H1 (cell line): ENCODE results near the gene HOXC11. TPM values are rescaled to one million over a fixed set of nuclear protein-coding genes. Genes with fewer than 3 reads are reported as not detected.

Source experiments
- CTCF ChIA-PET: fragments of 300-600 bp; sonication (Branson Sonifier 250); formaldehyde crosslinking; loops from one replicate; lab custom pipeline; 2021; ENCODE audit not compliant: partially characterized antibody; lab: Charles Lee
- POLR2A ChIA-PET: fragments of 300-600 bp; sonication (Branson Sonifier 250); formaldehyde crosslinking; loops from one replicate; lab custom pipeline; 2021; ENCODE audit warnings: inconsistent platforms; ENCODE audit not compliant: partially characterized antibody; lab: Charles Lee
- DNase-seq, 2 experiments: peaks; one replicate each; pipeline versions ENCODE4 v3.0.0 to v3.0.0-alpha.2; 2010 to 2022; ENCODE audit warnings: low spot score in 2 of 2, low read depth in 1 of 2, mixed read lengths in 1 of 2
- FAIRE-seq: peaks from 2 replicates; lab custom pipeline; 2011; peaks lifted over from hg19 to GRCh38; lab: Jason Lieb, UNC
- H2AFZ ChIP-seq: 2 replicates; pipeline ENCODE4 v1.8.1; 2012; ENCODE audit warnings: low read length, inconsistent platforms
- H2AK5ac ChIP-seq: 2 replicates; pipeline ENCODE4 v1.6.1; 2013; ENCODE audit warnings: low read depth, low read length
- H2BK120ac ChIP-seq: replicated peaks from 2 replicates; pipeline ENCODE3; 2013; ENCODE audit warnings: low read depth, low read length, inconsistent platforms
- H2BK12ac ChIP-seq: 2 replicates; pipeline ENCODE4 v1.6.1; 2013; ENCODE audit warnings: low read depth, low read length
- H2BK15ac ChIP-seq: 2 replicates; pipeline ENCODE4 v1.6.1; 2013; ENCODE audit warnings: low read length
- H2BK20ac ChIP-seq: 2 replicates; pipeline ENCODE4 v1.6.1; 2013; ENCODE audit warnings: low read length
- H2BK5ac ChIP-seq: 2 replicates; pipeline ENCODE4 v1.6.1; 2013; ENCODE audit warnings: low read depth, low read length
- H3K14ac ChIP-seq: 2 replicates; pipeline ENCODE4 v1.6.1; 2013; ENCODE audit warnings: inconsistent platforms; ENCODE audit not compliant: insufficient read length
- H3K18ac ChIP-seq: 2 replicates; pipeline ENCODE4 v1.6.1; 2013; ENCODE audit warnings: low read length; ENCODE audit errors: extremely low read depth
- H3K23ac ChIP-seq: 2 replicates; pipeline ENCODE4 v1.6.1; 2013; ENCODE audit warnings: inconsistent platforms; ENCODE audit not compliant: insufficient read length
- H3K23me2 ChIP-seq: 2 replicates; pipeline ENCODE4 v1.6.1; 2013; ENCODE audit warnings: low read depth, low read length
- H3K27ac ChIP-seq: 2 replicates; pipeline ENCODE4 v1.6.1; 2011; ENCODE audit warnings: low read depth, low read length, inconsistent platforms
- H3K27me3 ChIP-seq, 4 experiments: replicated peaks in 1 of 4; 1 replicate in 1 of 4; 2 replicates in 3 of 4; pipeline versions ENCODE4 v1.6.1 to v1.8.1; 2011 to 2013; ENCODE audit warnings: low read length in 3 of 4, mild to moderate bottlenecking in 3 of 4, inconsistent platforms in 2 of 4, mixed read lengths in 2 of 4, moderate library complexity in 1 of 4; ENCODE audit not compliant: control insufficient read depth in 3 of 4, insufficient read depth in 3 of 4; ENCODE audit errors: extremely low read depth in 1 of 4
- H3K36me3 ChIP-seq, 4 experiments: 2 replicates each; pipeline versions ENCODE4 v1.6.1 to v1.8.1; 2011 to 2013; ENCODE audit warnings: mild to moderate bottlenecking in 4 of 4, low read length in 3 of 4, moderate library complexity in 2 of 4, control low read depth in 1 of 4, inconsistent platforms in 1 of 4; ENCODE audit not compliant: insufficient read depth in 4 of 4, control insufficient read depth in 2 of 4
- H3K4ac ChIP-seq: replicated peaks from 2 replicates; pipeline ENCODE3; 2013; ENCODE audit warnings: low read length, low read depth, mixed read lengths, inconsistent platforms; ENCODE audit not compliant: insufficient read length
- H3K4me1 ChIP-seq, 4 experiments: replicated peaks in 1 of 4; 1 replicate in 1 of 4; 2 replicates in 3 of 4; pipeline versions ENCODE4 v1.6.1 to v1.8.1; 2011 to 2013; ENCODE audit warnings: low read length in 3 of 4, inconsistent platforms in 2 of 4, mixed read lengths in 1 of 4; ENCODE audit not compliant: insufficient read depth in 4 of 4, control insufficient read depth in 3 of 4
- H3K4me2 ChIP-seq, 2 experiments: 2 replicates each; pipeline versions ENCODE4 v1.6.1 to v1.8.1; 2011 to 2013; ENCODE audit warnings: low read depth in 2 of 2, low read length in 2 of 2, control low read depth in 1 of 2, inconsistent platforms in 1 of 2, mild to moderate bottlenecking in 1 of 2; ENCODE audit not compliant: insufficient read depth in 1 of 2
- H3K4me3 ChIP-seq, 4 experiments: fragments of 200-600, 300-600 bp in 1 of 4; sonication (generic), shearing (Covaris generic), sonication (Bioruptor Twin) in 1 of 4; 2 replicates each; pipeline versions ENCODE4 v1.5.1 to v1.8.1; 2011 to 2016; ENCODE audit warnings: low read length in 4 of 4, low read depth in 3 of 4, control low read depth in 2 of 4, inconsistent platforms in 2 of 4, mild to moderate bottlenecking in 2 of 4, mixed read lengths in 1 of 4, moderate library complexity in 1 of 4; ENCODE audit not compliant: insufficient read depth in 2 of 4; ENCODE audit errors: extremely low read depth in 1 of 4
- H3K56ac ChIP-seq: replicated peaks from 2 replicates; pipeline ENCODE3; 2013; ENCODE audit warnings: low read depth, mild to moderate bottlenecking, mixed read lengths, low read length, inconsistent platforms; ENCODE audit not compliant: insufficient read length
- H3K79me1 ChIP-seq: 2 replicates; pipeline ENCODE4 v1.6.1; 2013; ENCODE audit warnings: low read depth, low read length, control low read depth
- H3K79me2 ChIP-seq, 2 experiments: 2 replicates each; pipeline versions ENCODE4 v1.6.1 to v1.8.1; 2012 to 2013; ENCODE audit warnings: low read length in 2 of 2, mild to moderate bottlenecking in 2 of 2, inconsistent platforms in 1 of 2; ENCODE audit not compliant: insufficient read depth in 2 of 2, control insufficient read depth in 1 of 2
- H3K9ac ChIP-seq, 4 experiments: replicated peaks in 1 of 4; 1 replicate in 1 of 4; 2 replicates in 3 of 4; pipeline versions ENCODE4 v1.6.1 to v1.8.1; 2011 to 2013; ENCODE audit warnings: low read depth in 3 of 4, low read length in 3 of 4, control low read depth in 2 of 4, mild to moderate bottlenecking in 2 of 4, moderate library complexity in 2 of 4, inconsistent platforms in 1 of 4; ENCODE audit errors: extremely low read depth in 1 of 4
- H3K9me3 ChIP-seq, 2 experiments: 2 replicates each; pipeline versions ENCODE4 v1.6.1 to v1.8.1; 2012 to 2013; ENCODE audit warnings: mild to moderate bottlenecking in 2 of 2, moderate library complexity in 2 of 2, control low read depth in 1 of 2, inconsistent platforms in 1 of 2, low read depth in 1 of 2, low read length in 1 of 2, mixed read lengths in 1 of 2; ENCODE audit not compliant: insufficient read depth in 2 of 2
- H4K20me1 ChIP-seq, 2 experiments: replicated peaks in 1 of 2; 2 replicates each; pipeline versions ENCODE3 to v1.8.1; 2011 to 2013; ENCODE audit warnings: inconsistent platforms in 2 of 2, low read length in 2 of 2, mild to moderate bottlenecking in 1 of 2; ENCODE audit not compliant: insufficient read depth in 2 of 2, control insufficient read depth in 1 of 2
- H4K5ac ChIP-seq: 2 replicates; pipeline ENCODE4 v1.6.1; 2013; ENCODE audit warnings: low read length, low read depth, mixed read lengths, inconsistent platforms; ENCODE audit not compliant: insufficient read length
- H4K8ac ChIP-seq: 2 replicates; pipeline ENCODE4 v1.8.0; 2013; ENCODE audit warnings: mild to moderate bottlenecking, moderate library complexity, low read length, inconsistent platforms; ENCODE audit not compliant: insufficient read depth; ENCODE audit errors: extremely low read depth
- H4K91ac ChIP-seq: replicated peaks from 2 replicates; pipeline ENCODE3; 2013; ENCODE audit warnings: low read length, mixed read lengths, inconsistent platforms; ENCODE audit not compliant: insufficient read length
- BCL11A ChIP-seq, 2 experiments: IDR thresholded peaks; one replicate each; pipeline ENCODE4 v1.6.1; 2011; ENCODE audit warnings: low read depth in 2 of 2, low read length in 2 of 2, mild to moderate bottlenecking in 2 of 2
- EZH2 ChIP-seq: fragments of 200-600 bp; sonication (generic); IDR thresholded peaks from 2 replicates; pipeline ENCODE4 v1.7.1; 2012; ENCODE audit warnings: low read depth, mild to moderate bottlenecking, moderate library complexity, low read length, inconsistent platforms; ENCODE audit not compliant: severe bottlenecking
- FOSL1 ChIP-seq: IDR thresholded peaks from 2 replicates; pipeline ENCODE4 v1.6.1; 2011; ENCODE audit warnings: mild to moderate bottlenecking, low read depth, low read length, moderate library complexity; ENCODE audit not compliant: insufficient read depth
- NANOG ChIP-seq: IDR thresholded peaks from 2 replicates; pipeline ENCODE4 v1.6.1; 2011; ENCODE audit warnings: low read length, low read depth, mild to moderate bottlenecking, inconsistent platforms; ENCODE audit not compliant: insufficient read depth, poor library complexity, severe bottlenecking
- RNF2 ChIP-seq: fragments of 200-900, 300-1000 bp; sonication (generic); IDR thresholded peaks from 2 replicates; pipeline ENCODE4 v1.7.1; 2016; ENCODE audit warnings: borderline replicate concordance, low read depth, mild to moderate bottlenecking, antibody characterized with exemption, low read length; ENCODE audit not compliant: poor library complexity, severe bottlenecking; ENCODE audit errors: missing control alignments
- SAP30 ChIP-seq: fragments of 300-600 bp; sonication (generic); IDR thresholded peaks from 2 replicates; pipeline ENCODE4 v1.7.1; 2012; ENCODE audit warnings: low read length, moderate library complexity, mild to moderate bottlenecking, inconsistent platforms; ENCODE audit not compliant: insufficient read depth, insufficient replicate concordance
- SUZ12 ChIP-seq: fragments of 200-600 bp; sonication (generic); IDR thresholded peaks from 2 replicates; pipeline ENCODE4 v1.6.1; 2012; ENCODE audit warnings: mild to moderate bottlenecking, inconsistent platforms, low read length, moderate library complexity, mixed read lengths
- TAF7 ChIP-seq: optimal IDR thresholded peaks from 2 replicates; pipeline ENCODE3; 2011; ENCODE audit warnings: low read depth, mild to moderate bottlenecking, inconsistent platforms, low read length, moderate library complexity, borderline replicate concordance
- ZNF274 ChIP-seq: IDR thresholded peaks from 2 replicates; pipeline ENCODE4 v1.7.0; 2012; ENCODE audit warnings: low read length, borderline replicate concordance; ENCODE audit errors: extremely low read depth
- WGBS, 2 experiments: shearing (Covaris generic) in 1 of 2; methylation state at CpG; one replicate each; pipeline versions ENCODE4 v1.1.6 to v1.1.7; 2013 to 2015; ENCODE audit warnings: low lambda C conversion rate in 2 of 2, mixed read lengths in 2 of 2, inconsistent platforms in 1 of 2, low coverage in 1 of 2, missing lambda C conversion rate in 1 of 2; ENCODE audit not compliant: insufficient replicate concordance in 2 of 2, insufficient coverage in 1 of 2, insufficient read length in 1 of 2; ENCODE audit errors: extremely low coverage in 1 of 2, missing lambda C conversion rate in 1 of 2; 5-methylcytosine and 5-hydroxymethylcytosine counted together
- polyA plus RNA-seq, 7 experiments: library from polyadenylated mRNA; depleted of rRNA in 3 of 7; stranded (reverse) in 5 of 7; unstranded in 2 of 7; fragments of >200 nt in 5 of 7; fragments of 200-250 nt in 2 of 7; gene quantifications; 1 replicate in 5 of 7; 2 replicates in 1 of 7; 4 replicates in 1 of 7; pipeline versions ENCODE4 v1.2.1 to v1.2.3, GENCODE V29; 2011 to 2013; ENCODE audit warnings: missing spikeins in 2 of 7, mixed read lengths in 2 of 7
- total RNA-seq: library from RNA; stranded (reverse); fragmentation: NEBNext Ultra II Directional; extraction: Animal tissue kit (Norgen Biotek cat#: 25700); gene quantifications from 2 replicates; pipeline ENCODE4 v1.2.1, GENCODE V29; 2021

HOXC11 gene
- total and polyA plus RNA-seq, 2 of the 8 experiments (the other 6 are each of a cell fraction or from before 2014, with no cell fraction given), result not detected

- no peaks in the 10 kb centered on the region for H3K79me2 ChIP-seq
- H3K23me2 ChIP-seq, result peaks cover 4% of the 10 kb centered on the region; the same call in 1 of the 2 replicates
- 15% methylated on average over 35 of the region's 35 CpGs; no CpG with 5 or more reads in 1 of the 2 experiments for WGBS, 2 experiments
- no peak overlapping the region for H2BK120ac ChIP-seq
- DNase-seq (no peak), FAIRE-seq (no peak)
- H4K20me1 ChIP-seq, result peaks cover 22 to 24% of the 10 kb centered on the region in 2 experiments
- no peak overlapping the region for H4K5ac ChIP-seq
- H3K9ac ChIP-seq, result no peak overlapping the region
- H3K4me1 ChIP-seq, result peaks cover 0 to 17% (median 8%) of the 10 kb centered on the region in 4 experiments; a peak in 5 of 7 replicates
- no peak overlapping the region for H3K4ac ChIP-seq
- 0 out of 2 replicates have a peak overlapping the region, but pooled peaks have one; percentile 16 for H2BK15ac ChIP-seq
- H3K9me3 ChIP-seq, result peaks cover 0 to 4% of the 10 kb centered on the region in 2 experiments; a peak in 1 of 4 replicates
- no peak overlapping the region for H2AK5ac ChIP-seq
- no peak overlapping the region for H2BK5ac ChIP-seq
- peaks cover 0 to 20% (median 0%) of the 10 kb centered on the region in 4 experiments; a peak in 1 of 8 replicates for H3K36me3 ChIP-seq
- H3K4me2 ChIP-seq, result no peak overlapping the region; a peak in 1 of 4 replicates
- no peak overlapping the region for H3K14ac ChIP-seq
- ChIA-PET CTCF (interaction anchor here (0.7 to 4.4 kb wide), 15 partner anchors 8 to 208 kb away, joined by 3 to 28 read pairs (median 4); partner anchors contain the start of genes HOXC10, HOXC5 and HOXC8), POLR2A (interaction anchor here (1.2 kb wide), 2 partner anchors 9 to 219 kb away, joined by 3 read pairs; no protein-coding TSS in a partner anchor)
- no peak overlapping the region for H2BK12ac ChIP-seq
- H3K27me3 ChIP-seq, result peaks cover 97 to 100% (median 100%) of the 10 kb centered on the region in 4 experiments
- H3K79me1 ChIP-seq, result no peaks in the 10 kb centered on the region
- no peak overlapping the region for H3K4me3 ChIP-seq
- no peak overlapping the region for H3K23ac ChIP-seq
- no peak overlapping the region for H3K18ac ChIP-seq
- no peak overlapping the region for H2AFZ ChIP-seq
- H3K27ac ChIP-seq, result no peak overlapping the region
- H4K8ac ChIP-seq, result no peak overlapping the region
- no peak overlapping the region for H2BK20ac ChIP-seq
- H4K91ac ChIP-seq, result no peak overlapping the region
- H3K56ac ChIP-seq, result no peak overlapping the region
- TF ChIP-seq EZH2, result peak; percentile 97
- peak; percentile 95 for TF ChIP-seq SUZ12
- TF ChIP-seq FOSL1, result no peak
- TF ChIP-seq ZNF274, result no peak
- TF ChIP-seq RNF2, result peak; percentile 76
- no peak for TF ChIP-seq SAP30
- TF ChIP-seq TAF7, result no peak
- no peak for TF ChIP-seq NANOG
- TF ChIP-seq BCL11A (IDR thresholded peaks at IDR 0.05; ENCODE audit: low read depth in 2 of 2, low read length in 2 of 2), result no peak
Observed at GRCh38 chr12:53997204-53998109, 24.5 kb downstream of the HOXC11 start.
